HG03520 (cell line): ENCODE data around the gene WNT9B.

Experiments
- ATAC-seq: cut with Tn5 transposase; IDR thresholded peaks from one replicate; pipeline ENCODE4 v1.9.1; 2021; ENCODE audit warnings: mild to moderate bottlenecking, moderate library complexity; ENCODE audit not compliant: unreplicated experiment

The WNT9B gene

DNA sequence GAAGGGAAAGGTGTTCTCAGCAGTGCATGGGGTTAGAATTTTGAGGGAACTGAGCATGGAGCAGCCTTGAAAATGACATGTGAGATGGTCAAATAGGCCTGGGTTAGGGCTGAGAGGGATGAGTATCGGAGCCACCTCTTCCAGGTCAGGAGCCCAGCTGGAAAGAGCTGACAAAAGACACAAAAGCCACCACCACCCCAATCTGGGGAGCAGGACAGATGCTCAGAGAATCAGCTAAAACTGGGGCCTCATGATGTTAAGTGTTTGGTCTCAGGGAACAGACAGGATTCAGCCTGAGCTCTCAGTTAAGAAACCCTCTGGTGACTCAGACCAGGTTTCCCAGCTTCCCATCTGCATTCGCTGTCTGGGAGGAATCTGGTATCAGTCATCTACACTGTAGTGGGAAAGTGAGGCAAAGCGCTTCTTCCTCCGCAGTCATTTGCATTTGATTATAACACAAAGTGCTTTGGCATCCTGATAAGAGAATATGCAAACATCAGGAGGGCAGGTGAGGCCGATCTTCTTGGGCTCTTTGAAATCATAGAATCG, 2.6 kb downstream of the WNT9B start:
- no peak for ATAC-seq

DNA sequence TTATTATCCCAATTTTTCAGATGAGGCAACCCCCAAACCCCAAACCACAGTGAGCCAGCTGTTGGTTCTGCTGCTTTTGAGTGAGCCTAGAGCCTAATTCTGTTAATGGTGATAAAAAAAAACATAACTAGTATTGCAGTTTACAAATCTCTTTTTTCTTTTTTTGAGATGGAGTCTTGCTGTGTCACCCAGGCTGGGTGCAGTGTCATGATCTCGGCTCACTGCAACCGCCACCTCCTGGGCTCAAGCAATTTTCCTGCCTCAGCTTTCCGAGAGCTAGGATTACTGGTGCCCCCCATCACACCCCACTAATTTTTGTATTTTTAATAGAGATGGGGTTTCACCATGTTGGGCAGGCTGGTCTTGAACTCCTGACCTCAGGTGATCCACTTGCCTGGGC, 3.1 kb downstream of the WNT9B start:
- no peak for ATAC-seq

DNA sequence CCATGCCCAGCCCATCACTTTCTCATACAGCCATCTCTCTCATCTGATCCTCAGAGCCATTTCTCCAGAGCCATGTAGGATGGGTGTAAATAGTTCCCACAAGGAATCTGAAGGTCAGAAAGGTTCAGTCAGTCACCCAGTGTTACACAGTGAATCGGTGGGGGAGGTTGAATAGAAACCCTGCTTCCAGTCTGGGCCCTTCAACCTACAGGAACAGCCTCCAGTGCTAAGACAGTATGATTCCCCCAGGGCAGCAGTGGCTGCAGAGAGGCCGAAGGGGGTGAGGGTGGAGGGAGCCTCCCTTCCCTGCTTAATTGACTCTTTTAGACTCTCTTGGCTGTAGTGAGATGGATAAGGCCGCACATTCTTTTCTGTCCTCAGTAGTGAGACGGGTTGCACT, 3.6 kb downstream of the WNT9B start:
- no peak for ATAC-seq

DNA sequence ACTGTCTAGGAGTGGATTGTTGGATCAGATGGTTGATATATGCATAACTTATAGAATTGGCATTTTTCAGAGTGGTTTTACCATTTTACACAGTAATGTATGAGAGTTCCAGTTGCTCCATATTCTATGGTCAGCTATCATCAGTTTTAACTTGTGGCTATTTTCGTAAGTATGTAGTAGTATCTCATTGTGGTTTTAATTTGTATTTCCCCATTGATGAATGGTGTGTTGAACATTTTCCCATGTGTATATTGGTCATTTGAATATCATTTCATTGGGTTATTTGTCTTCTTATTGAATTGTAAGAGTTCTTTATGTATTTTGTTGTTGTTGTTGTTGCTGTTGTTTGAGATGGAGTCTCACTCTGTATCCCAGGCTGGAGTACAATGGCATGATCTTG, 6.2 kb downstream of the WNT9B start:
- no peak for ATAC-seq

DNA sequence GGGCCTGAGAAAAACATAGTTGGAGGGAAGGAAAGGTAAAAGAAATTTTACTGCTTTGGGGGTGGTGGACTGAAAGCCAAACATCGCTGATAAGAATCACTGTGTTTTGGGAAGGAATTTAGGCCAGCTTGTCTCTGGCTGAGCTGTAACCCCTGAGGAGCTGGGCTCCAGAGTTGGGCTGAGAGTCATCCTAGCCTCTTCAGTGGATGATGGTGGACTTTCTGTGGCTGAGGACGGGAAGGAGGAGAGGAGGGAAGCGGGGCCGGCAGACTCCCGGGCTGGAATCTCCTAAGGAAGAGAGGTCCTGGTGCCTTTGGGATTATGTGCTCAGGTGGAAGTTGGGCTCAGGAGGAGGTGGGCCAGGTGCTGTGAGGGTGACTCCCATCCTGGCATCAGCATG, 8.6 kb downstream of the WNT9B start:
- ATAC-seq = no peak

DNA sequence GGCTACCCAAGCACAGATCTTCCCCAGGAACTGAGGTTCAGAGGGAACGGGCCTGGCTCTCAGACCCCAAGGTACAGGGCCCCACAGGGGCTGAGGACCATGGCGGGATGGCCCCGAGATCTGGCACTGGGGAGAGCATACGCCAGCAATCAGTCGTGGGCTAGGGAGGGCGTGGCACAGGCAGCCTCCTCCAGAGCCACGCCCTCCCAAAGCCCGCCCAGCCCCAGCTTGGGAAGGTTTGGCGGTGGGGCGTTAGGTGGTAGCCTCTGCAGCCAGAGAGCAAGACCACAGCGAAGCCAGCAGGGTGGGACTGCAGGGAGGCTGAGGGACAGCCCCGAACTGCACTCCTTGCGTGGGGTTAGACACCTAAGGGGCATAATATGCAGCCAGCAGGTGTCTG, 11.6 kb downstream of the WNT9B start:
- no peak for ATAC-seq

DNA sequence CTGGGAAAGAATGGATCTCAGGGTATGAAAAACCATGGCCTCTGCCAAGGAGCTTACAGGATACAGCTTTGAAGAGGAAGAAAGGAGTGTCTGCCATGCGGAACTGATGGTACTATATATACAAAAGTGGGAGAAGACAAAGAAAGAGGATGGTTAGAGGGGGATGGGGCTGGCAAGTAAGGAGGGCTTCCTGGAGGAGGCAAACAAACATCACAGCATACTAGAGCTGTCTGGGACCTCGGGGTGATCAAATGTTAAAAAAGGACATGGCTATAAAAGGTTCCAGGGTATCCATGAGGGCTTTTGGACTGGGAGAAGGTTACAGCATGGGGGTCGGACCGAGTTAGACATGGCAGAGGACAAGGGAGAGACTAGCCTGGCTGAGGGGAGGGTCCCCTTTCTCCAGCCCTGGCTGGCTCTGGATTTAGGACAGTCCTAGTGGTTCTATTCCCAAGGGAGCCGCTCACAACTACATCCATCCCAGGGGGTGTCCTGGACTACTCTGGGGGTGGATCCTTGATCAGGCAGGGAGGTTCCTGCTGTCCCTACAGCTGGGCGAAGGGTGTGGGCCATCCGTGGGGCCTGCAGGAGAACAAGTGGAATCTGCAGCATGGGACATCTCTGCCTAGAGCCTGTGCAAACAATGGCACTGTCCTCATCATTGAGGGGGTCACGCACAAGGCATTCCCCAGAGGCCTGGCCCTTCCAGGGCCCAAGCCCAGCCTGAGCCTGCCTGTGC, 12.2 kb downstream of the WNT9B start:
- no peak for ATAC-seq

DNA sequence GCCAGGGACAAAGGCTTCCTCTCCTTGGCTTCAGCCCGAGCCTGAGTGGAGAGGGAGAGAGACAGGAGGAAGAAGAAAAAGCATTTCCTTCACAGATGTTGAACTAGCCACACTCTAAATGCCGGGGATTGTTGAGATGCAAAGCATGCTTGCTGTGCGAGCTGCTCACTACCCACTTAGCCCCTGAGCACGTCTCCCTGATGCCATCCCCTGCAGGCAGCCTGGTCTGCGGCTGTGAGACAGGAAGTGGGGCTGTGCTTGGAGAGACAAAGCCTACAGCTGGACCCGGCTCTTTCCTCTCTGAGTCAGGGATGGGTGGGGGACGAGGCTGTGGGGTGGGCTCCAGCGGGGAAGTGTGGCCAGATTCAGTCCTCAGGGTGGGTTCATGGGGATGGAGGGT, 13.7 kb downstream of the WNT9B start:
- ATAC-seq = no peak

DNA sequence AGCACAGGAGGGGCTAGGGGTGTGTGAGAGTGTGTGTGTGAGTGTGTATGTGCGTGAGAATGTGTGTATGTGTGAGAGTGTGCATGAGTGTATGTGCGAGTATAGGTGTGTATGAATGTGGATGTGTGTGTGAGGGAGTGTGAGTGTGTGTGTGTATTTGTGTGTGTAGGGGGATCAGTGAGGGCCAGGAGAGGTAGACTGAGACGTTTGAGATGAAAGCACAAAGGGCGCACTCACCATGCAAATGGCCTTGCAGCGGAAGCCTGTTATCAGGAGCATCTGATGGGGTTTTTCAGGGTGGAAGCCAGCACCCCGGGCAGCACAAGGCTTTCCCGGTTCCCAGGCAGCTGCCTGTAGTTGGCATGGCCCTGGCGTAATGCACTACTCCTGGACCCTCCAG, 14.9 kb downstream of the WNT9B start:
- ATAC-seq = no peak

DNA sequence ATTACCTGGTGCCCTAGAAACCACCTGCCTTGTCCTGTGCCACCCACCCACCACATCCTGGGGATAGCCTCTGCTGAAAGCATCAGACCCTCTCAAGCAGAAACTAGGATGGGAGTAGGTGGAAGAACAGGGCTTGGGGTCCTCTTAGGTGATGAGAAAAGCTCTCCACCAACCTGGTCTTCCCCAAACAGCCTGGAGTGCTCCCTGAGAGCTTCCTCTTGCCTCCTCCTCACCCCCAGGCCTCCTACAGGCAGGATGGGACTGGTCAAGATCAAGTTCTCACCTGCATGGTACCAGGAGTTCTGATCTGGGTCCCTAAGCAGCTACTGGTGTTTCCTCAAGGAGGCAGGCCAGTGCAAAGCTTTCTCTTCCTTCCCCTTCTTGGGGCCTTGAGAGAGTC, 15.4 kb downstream of the WNT9B start:
- no peak for ATAC-seq

DNA sequence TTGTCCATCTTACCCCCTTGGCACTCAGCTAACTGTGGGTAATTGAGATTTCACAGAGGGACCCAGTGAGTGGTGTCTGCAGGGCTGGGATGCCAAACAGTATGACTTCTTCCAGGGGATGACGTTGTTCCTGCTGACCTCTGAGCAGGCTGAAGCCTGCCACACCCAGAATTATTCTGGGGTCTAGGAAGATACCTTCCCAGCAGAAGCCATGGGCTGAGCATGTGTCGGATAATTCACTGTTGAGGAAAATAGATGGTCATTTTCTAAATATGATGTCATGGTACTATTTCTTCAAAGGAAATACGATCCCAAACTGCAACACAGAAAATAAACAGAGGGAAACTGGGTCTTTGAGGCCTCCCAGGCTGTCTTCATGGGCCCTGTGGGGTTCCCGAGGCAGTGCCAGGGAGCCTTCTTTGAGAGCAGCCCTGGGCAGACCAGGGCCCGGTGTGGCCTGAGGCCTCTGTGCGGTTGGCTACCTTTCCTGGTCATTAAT, 17.4 kb downstream of the WNT9B start:
- no peak for ATAC-seq

DNA sequence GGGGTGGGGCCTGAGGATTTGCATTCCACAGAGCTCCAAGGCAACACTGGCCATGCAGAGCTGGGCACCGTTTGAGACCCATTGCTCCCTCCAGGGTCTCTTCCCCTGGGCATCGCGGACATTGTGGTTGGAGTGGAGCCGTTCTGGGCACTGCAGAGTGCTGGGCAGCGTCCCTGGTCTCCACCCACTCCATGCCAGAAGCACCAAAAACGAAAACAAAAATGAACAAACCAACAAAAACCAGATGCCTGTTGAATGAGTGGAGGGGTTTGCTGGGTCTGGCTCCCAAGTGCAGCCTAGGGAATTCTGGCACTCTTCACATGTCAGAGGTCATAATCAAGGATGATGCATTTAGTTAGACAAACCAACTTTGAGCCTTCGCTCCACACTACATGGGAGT, 17.9 kb downstream of the WNT9B start:
- ATAC-seq = no peak

DNA sequence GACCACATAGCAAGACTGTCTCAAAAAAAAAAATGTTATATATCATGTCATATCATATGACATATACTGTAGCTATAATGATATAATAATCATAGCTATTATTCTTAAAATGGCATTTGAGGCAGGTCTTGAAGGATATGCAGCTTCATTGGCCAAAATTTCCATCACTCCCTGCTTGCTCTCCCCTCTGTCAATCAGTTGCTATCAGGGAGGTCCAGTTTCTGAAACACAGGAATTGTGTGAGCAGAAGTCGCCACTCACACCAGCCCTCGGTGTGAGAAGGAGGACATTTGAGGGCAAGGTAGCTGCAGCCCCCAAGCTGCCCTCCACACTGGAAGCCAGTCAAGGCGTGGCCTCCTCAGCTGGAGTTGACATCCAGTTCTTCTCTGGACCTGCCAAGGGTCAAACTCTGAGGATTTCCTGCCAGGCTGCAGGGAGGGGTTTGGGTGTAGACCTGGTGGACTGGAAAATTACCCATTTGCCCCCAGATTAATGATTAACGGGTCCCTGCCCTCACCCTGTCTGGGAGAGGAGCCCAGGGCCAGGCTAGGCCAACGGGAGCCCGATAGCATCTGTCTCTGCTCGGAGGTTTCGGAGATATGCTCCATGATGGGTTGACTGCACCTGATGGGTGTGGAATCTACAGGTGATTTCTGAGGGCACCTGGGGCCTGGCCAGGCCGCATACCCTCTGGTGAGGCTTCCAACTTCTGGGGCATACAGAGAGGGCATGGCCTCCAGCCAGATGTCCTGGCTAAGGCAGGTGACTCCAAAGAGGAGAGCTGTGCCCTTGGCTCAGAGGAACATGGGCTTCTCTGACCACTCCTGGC, 18.8 kb downstream of the WNT9B start:
- no peak for ATAC-seq

DNA sequence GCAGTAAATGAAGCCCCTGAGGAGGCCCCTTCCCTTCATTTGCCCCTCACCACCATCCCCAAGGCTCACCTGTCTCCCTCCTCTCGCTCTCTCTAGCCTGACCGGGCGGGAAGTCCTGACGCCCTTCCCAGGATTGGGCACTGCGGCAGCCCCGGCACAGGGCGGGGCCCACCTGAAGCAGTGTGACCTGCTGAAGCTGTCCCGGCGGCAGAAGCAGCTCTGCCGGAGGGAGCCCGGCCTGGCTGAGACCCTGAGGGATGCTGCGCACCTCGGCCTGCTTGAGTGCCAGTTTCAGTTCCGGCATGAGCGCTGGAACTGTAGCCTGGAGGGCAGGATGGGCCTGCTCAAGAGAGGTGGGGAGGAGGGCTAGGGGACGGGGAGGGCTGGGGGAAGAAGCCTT, 21.0 kb downstream of the WNT9B start:
- no peak for ATAC-seq

DNA sequence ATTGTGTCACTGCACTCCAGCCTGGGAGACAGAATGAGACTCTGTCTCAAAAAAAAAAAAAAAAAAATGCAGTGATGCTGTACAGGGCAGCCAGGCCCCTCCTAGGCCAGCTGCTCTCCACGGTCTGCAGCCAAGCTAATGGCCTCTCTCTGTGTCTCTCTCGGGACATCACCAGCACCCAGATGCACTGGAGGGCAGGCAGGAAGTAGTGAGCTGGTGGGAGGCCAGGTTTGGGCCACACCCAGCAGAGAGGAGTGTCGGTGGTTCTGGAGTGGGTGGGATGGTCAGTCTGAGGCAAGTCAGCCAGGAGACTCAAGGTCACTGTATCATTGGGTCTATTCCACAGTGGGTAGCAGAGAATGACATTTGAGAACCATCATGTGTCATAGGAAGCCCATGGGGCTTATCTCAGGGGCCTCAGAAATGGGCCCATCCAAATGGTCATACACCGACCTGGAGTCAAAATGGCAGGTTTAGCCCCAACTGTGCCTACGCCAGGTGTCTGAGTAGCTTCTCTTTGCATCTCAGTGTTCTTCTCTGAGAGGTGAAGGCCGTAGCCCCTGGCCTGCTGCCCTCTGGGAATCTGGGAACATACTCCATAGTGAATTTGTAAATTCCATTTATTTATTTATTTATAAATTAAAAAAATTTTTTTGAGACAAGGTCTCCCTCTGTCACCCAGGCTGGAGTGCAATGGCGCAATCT, 22.7 kb downstream of the WNT9B start:
- no peak for ATAC-seq

DNA sequence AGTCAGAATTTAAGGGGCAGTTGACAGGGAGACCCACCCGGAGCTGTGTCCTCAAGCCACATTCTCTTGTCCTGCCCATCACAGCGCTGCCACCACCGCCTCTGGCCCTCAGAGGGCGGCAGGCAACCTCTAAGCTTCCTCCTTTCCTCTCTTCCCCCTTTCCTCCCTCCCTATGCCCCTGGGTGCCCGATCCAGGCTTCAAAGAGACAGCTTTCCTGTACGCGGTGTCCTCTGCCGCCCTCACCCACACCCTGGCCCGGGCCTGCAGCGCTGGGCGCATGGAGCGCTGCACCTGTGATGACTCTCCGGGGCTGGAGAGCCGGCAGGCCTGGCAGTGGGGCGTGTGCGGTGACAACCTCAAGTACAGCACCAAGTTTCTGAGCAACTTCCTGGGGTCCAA, 23.5 kb downstream of the WNT9B start:
- ATAC-seq = no peak

DNA sequence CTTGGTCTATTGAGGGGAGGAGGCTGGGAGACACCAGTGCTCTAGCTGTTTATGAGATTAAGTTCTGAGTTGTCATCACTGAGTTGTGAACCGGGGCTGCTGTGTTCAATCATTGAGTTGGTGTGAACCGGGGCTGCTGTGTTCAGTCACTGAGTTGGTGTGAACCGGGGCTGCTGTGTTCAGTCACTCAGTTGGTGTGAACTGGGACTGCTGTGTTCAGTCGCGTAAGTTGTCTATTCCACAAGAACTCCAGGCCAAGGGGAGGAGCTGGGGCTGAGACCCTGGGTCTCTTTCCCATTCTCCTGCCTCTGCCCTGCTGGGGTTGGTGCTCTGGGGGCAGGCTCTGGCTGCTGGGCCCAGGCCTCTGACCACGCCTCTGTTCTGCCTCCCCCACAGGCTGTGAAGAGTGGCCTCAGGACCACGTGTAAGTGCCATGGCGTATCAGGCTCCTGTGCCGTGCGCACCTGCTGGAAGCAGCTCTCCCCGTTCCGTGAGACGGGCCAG, 24.5 kb downstream of the WNT9B start:
- no peak for ATAC-seq

DNA sequence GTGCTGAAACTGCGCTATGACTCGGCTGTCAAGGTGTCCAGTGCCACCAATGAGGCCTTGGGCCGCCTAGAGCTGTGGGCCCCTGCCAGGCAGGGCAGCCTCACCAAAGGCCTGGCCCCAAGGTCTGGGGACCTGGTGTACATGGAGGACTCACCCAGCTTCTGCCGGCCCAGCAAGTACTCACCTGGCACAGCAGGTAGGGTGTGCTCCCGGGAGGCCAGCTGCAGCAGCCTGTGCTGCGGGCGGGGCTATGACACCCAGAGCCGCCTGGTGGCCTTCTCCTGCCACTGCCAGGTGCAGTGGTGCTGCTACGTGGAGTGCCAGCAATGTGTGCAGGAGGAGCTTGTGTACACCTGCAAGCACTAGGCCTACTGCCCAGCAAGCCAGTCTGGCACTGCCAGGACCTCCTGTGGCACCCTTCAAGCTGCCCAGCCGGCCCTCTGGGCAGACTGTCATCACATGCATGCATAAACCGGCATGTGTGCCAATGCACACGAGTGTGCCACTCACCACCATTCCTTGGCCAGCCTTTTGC, 25.0 kb downstream of the WNT9B start:
- ATAC-seq = no peak

DNA sequence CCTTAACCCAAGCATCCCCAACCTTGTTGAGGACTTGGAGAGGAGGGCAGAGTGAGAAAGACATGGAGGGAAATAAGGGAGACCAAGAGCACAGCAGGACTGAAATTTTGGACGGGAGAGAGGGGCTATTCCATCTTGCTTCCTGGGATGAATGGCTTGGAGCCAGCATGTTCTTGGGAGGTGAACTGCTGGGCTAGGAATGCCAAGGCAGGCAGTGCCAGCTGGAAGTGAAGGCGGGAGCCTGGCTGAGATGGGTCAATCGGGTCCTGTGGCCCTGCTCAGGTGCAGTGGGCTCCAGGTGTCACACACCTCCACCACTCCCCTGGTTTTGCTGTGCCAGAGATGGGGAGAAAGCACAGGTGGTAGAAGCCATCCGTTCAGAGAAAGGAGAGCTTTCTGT, 25.5 kb downstream of the WNT9B start:
- no peak for ATAC-seq

DNA sequence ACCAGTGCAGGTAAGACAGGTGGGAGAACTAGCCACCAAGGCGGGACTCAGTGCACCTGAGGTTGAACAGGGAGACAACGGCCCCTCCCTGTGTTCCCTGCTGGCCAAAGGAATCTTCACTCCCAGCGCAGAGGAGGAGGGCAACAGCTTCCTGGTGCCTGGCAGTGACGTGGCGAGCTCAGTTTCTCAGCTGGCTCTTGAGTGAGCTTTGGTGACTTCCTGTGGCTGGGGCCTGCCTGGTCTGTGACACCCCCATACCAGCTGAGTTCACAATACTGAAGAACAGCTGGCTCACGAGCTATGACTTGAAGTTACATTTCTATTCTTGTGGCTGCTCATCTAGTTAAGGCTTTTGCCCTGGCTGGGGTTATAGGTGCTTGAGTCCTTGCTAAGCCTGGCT, 26.1 kb downstream of the WNT9B start:
- ATAC-seq = no peak

DNA sequence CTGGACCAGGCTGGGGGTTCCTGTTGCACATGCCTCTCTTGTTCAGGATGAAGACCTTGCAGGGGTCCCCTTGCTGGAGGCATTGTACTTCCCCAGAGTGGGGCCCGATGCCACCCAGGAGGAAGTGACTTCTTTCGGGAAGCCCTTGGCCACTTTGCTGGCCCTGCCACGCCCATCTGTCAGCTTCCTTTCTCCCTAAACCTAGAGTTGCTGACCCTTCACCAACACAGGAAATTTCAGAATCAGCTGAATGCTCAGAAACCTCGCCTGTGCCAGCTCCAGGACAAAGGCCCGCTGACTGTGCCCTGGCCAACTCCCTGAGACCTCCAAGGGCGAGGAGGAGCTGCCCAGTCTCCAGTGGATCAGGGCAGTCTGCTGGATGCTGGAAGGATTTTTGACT, 26.7 kb downstream of the WNT9B start:
- ATAC-seq = no peak
